PC-3 (cell line): ENCODE data around the gene ADTRP. TPM values are rescaled to one million over a fixed set of nuclear protein-coding genes. Genes with fewer than 3 reads are reported as not detected.

Source experiments
- ATAC-seq: fragments of 200-7000 bp; cut with Tn5 transposase; 2 replicates; pipeline ENCODE4 v1.9.1; 2020; ENCODE audit warnings: mild to moderate bottlenecking, moderate library complexity
- BruUV-seq: library from RNA; stranded (reverse); fragments of 400-500 nt; replicated peaks from 2 replicates; lab custom pipeline; 2021; lab: Mats Ljungman, UMichigan
- CTCF ChIA-PET: fragments of 300-600 bp; sonication (Branson Sonifier 250); formaldehyde crosslinking; loops from one replicate; lab custom pipeline; 2022; ENCODE audit warnings: antibody characterized with exemption; lab: Charles Lee
- POLR2A ChIA-PET: fragments of 300-600 bp; sonication (Branson Sonifier 250); formaldehyde crosslinking; loops from one replicate; lab custom pipeline; 2022; ENCODE audit warnings: antibody characterized with exemption; ENCODE audit not compliant: unreplicated experiment; lab: Charles Lee
- DNase-seq: peaks from one replicate; pipeline ENCODE4 v3.0.0-alpha.2; 2015
- H2AFZ ChIP-seq: fragments of 300-600 bp; sonication (generic); 2 replicates; pipeline ENCODE4 v1.6.0; 2016; ENCODE audit warnings: antibody characterized with exemption, low read length
- H3F3A ChIP-seq: fragments of 300-600 bp; sonication (generic); one replicate; pipeline ENCODE4 v1.6.0; 2017; ENCODE audit warnings: antibody characterized with exemption, low read length, control low read depth, mild to moderate bottlenecking; ENCODE audit not compliant: unreplicated experiment
- H3K27ac ChIP-seq: fragments of 300-600 bp; sonication (generic); 2 replicates; pipeline ENCODE4 v1.5.1; 2016; ENCODE audit warnings: mild to moderate bottlenecking, low read length
- H3K27me3 ChIP-seq: fragments of 300-600 bp; sonication (generic); 2 replicates; pipeline ENCODE4 v1.6.1; 2016; ENCODE audit warnings: low read length, mixed read lengths
- H3K36me3 ChIP-seq: fragments of 300-600 bp; sonication (generic); 2 replicates; pipeline ENCODE4 v1.6.1; 2016; ENCODE audit warnings: low read depth, mixed run types, low read length, mixed read lengths
- H3K4me1 ChIP-seq: fragments of 300-600 bp; sonication (generic); 2 replicates; pipeline ENCODE4 v1.5.1; 2016; ENCODE audit warnings: low read length; ENCODE audit not compliant: insufficient read depth
- H3K4me2 ChIP-seq: fragments of 300-600 bp; sonication (generic); 2 replicates; pipeline ENCODE4 v1.6.0; 2016; ENCODE audit warnings: low read length
- H3K4me3 ChIP-seq: fragments of 300-600 bp; sonication (generic); 2 replicates; pipeline ENCODE4 v1.5.1; 2016; ENCODE audit warnings: mild to moderate bottlenecking, low read length, mixed read lengths
- H3K79me2 ChIP-seq: fragments of 300-600 bp; sonication (generic); 2 replicates; pipeline ENCODE4 v1.6.1; 2017; ENCODE audit warnings: low read length, mixed read lengths
- H3K9ac ChIP-seq: fragments of 300-600 bp; sonication (generic); 2 replicates; pipeline ENCODE4 v1.6.0; 2016; ENCODE audit warnings: mild to moderate bottlenecking, low read length
- H3K9me2 ChIP-seq: fragments of 300-600 bp; sonication (generic); replicated peaks from 2 replicates; pipeline ENCODE4 v1.6.1; 2016; ENCODE audit warnings: mixed run types, low read length, mixed read lengths
- H3K9me3 ChIP-seq: fragments of 300-600 bp; sonication (generic); 2 replicates; pipeline ENCODE4 v1.6.1; 2016; ENCODE audit warnings: low read length, mixed read lengths
- H4K20me1 ChIP-seq: fragments of 300-600 bp; sonication (generic); 2 replicates; pipeline ENCODE4 v1.6.1; 2016; ENCODE audit warnings: low read length, mixed read lengths
- EZH2 ChIP-seq: fragments of 300-600 bp; sonication (generic); IDR thresholded peaks from one replicate; pipeline ENCODE4 v1.6.1; 2017; ENCODE audit warnings: antibody characterized with exemption, mild to moderate bottlenecking, low read length; ENCODE audit not compliant: unreplicated experiment
- EZH2phosphoT487 ChIP-seq: fragments of 300-600 bp; sonication (generic); IDR thresholded peaks from 2 replicates; pipeline ENCODE4 v1.6.1; 2018; ENCODE audit warnings: mild to moderate bottlenecking, antibody characterized with exemption, low read length, borderline replicate concordance
- intact Hi-C: fragments of 100-400 bp; cut with micrococcal nuclease; formaldehyde crosslinking; loops from 2 replicates; pipeline ENCODE4 v1.9.0; 2023
- total RNA-seq: library from RNA; depleted of rRNA; stranded (reverse); fragments of >200 nt; gene quantifications from 2 replicates; pipeline ENCODE4 v1.2.3, GENCODE V29; 2014
- TF ChIP-seq, protein P1 (sequence below): fragments of 300-600 bp; sonication (generic); conservative IDR thresholded peaks from 2 replicates; pipeline ENCODE4 v1.5.1; 2017; ENCODE audit warnings: antibody characterized with exemption, low read depth, mild to moderate bottlenecking, low read length

ADTRP gene
- total RNA-seq, 1 experiment from 2014 or later, result not detected

DNA sequence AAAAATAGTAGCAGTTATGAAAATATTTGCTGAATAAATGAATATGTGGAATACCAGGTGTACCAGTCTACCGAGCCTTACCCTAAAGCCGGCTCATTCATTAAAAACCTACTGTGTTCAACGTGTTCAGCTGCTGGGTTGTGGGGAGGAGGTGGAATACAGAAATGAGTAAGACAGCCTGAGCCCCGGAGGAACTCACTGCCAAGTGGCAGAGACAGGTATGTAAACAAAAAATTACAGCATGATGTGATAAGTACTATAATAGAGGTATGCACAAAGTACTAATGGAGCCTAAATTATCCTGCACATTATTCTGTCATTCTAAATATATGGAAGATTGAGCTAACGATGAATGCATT, 6.8 kb upstream of the ADTRP start:
- POLR2A ChIA-PET, result no interaction called here
- Histone ChIP-seq H4K20me1 (no peaks in the 10 kb centered on the region), H3F3A (no peaks in the 10 kb centered on the region), H3K27me3 (no peaks in the 10 kb centered on the region), H2AFZ (0 out of 2 replicates have a peak overlapping the region, but pooled peaks have one; percentile 11), H3K9me3 (no peaks in the 10 kb centered on the region), H3K4me3 (no peak overlapping the region), H3K9ac (no peak overlapping the region), H3K36me3 (no peaks in the 10 kb centered on the region), H3K4me1 (peaks cover 7% of the 10 kb centered on the region), H3K79me2 (no peaks in the 10 kb centered on the region), H3K4me2 (0 out of 2 replicates have a peak overlapping the region, but pooled peaks have one; percentile 8), H3K27ac (no peak overlapping the region), H3K9me2 (no peaks in the 10 kb centered on the region; the same call in 1 of the 2 replicates)
- peak; percentile 59 for DNase-seq
- TF ChIP-seq, protein P1, sequence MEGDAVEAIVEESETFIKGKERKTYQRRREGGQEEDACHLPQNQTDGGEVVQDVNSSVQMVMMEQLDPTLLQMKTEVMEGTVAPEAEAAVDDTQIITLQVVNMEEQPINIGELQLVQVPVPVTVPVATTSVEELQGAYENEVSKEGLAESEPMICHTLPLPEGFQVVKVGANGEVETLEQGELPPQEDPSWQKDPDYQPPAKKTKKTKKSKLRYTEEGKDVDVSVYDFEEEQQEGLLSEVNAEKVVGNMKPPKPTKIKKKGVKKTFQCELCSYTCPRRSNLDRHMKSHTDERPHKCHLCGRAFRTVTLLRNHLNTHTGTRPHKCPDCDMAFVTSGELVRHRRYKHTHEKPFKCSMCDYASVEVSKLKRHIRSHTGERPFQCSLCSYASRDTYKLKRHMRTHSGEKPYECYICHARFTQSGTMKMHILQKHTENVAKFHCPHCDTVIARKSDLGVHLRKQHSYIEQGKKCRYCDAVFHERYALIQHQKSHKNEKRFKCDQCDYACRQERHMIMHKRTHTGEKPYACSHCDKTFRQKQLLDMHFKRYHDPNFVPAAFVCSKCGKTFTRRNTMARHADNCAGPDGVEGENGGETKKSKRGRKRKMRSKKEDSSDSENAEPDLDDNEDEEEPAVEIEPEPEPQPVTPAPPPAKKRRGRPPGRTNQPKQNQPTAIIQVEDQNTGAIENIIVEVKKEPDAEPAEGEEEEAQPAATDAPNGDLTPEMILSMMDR, result no peak
- no peak for TF ChIP-seq EZH2
- no peak for TF ChIP-seq EZH2phosphoT487
- CTCF ChIA-PET, result no interaction called here
- no TSS peak for BruUV-seq
- ATAC-seq, result peak; percentile 88
- intact Hi-C loops, result no loop called here

DNA sequence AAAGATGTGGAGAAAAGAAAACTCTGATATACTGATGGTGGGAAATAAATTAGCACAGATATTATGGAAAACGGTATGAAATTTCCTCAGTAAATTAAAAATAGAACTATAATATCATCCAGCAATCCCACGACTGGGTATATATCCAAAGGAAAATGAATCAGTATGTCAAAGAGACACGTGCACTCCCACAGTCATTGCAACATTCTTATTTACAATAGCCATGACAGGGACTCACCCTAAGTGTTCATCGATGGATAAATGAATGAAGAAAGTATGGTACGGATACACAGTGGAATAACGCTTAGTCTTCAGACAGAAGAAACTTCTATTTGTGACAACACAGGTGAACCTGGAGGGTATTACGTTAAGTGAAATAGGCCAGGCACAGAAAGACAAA, 5.7 kb upstream of the ADTRP start:
- H3K36me3 ChIP-seq, result no peaks in the 10 kb centered on the region
- H3K79me2 ChIP-seq, result no peaks in the 10 kb centered on the region
- POLR2A ChIA-PET, result no interaction called here
- BruUV-seq, result no TSS peak
- H3K27me3 ChIP-seq, result no peaks in the 10 kb centered on the region
- no peak for DNase-seq
- H3K27ac ChIP-seq, result no peak overlapping the region
- ATAC-seq, result no peak
- H3K4me2 ChIP-seq, result no peak overlapping the region
- intact Hi-C loops, result no loop called here
- no peaks in the 10 kb centered on the region for H3F3A ChIP-seq
- no peak overlapping the region for H2AFZ ChIP-seq
- H4K20me1 ChIP-seq, result no peaks in the 10 kb centered on the region
- CTCF ChIA-PET, result no interaction called here
- H3K4me3 ChIP-seq, result no peak overlapping the region
- TF ChIP-seq EZH2 (no peak), EZH2phosphoT487 (no peak)
- TF ChIP-seq, protein P1, result no peak
- H3K9me2 ChIP-seq, result no peaks in the 10 kb centered on the region; the same call in 1 of the 2 replicates
- no peak overlapping the region for H3K9ac ChIP-seq
- no peaks in the 10 kb centered on the region for H3K9me3 ChIP-seq
- H3K4me1 ChIP-seq, result peaks cover 7% of the 10 kb centered on the region

DNA sequence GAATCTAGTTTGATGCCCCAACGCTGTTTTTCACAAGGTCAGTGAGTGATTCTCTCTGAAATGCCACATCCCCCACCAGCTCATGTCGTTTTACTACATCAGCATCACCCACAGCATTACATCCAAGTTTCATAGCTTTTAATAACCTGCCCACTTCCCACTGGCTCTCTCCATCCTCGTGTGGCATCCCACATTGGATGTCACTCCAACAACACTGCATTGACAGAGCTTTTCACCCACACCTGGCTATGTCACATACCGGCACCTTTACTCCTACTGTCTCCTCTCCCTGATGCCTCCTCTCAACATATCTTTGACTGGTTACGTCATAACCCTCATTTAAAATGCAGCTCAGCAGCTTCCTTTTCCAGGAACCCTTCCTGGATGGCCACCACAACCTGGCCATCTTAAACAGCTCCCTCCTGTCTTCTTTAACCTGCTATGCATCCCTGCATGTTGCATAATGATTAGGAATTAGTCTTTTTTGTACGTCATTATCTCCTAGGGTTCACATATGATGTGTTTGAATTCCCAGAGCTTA, 5.0 kb upstream of the ADTRP start:
- Histone ChIP-seq H3F3A (no peaks in the 10 kb centered on the region), H3K4me1 (peaks cover 7% of the 10 kb centered on the region), H3K4me3 (no peak overlapping the region), H3K79me2 (no peaks in the 10 kb centered on the region), H3K4me2 (no peak overlapping the region), H3K9me2 (no peaks in the 10 kb centered on the region; the same call in 1 of the 2 replicates), H3K27ac (no peak overlapping the region), H2AFZ (no peak overlapping the region), H3K9ac (no peak overlapping the region), H4K20me1 (no peaks in the 10 kb centered on the region), H3K27me3 (no peaks in the 10 kb centered on the region), H3K9me3 (no peaks in the 10 kb centered on the region), H3K36me3 (no peaks in the 10 kb centered on the region)
- intact Hi-C loops, result no loop called here
- CTCF ChIA-PET, result no interaction called here
- DNase-seq (no peak), ATAC-seq (no peak)
- no TSS peak for BruUV-seq
- POLR2A ChIA-PET, result no interaction called here
- no peak for TF ChIP-seq EZH2phosphoT487
- TF ChIP-seq, protein P1, result no peak
- TF ChIP-seq EZH2, result no peak
